Spleen (tissue), 11 donors: ENCODE measurements around the gene SACM1L. TPM values are rescaled to one million over a fixed set of nuclear protein-coding genes. Genes with fewer than 3 reads are reported as not detected.

Experiments used
- DNase-seq: peaks from one replicate; pipeline ENCODE4 v3.0.0-alpha.2; 2020
- H3K27ac ChIP-seq, 8 donors: fragments of 200-600 bp; sonication (generic) in 7 of 8; 1 replicate in 4 of 8; 2 replicates in 4 of 8; pipeline versions ENCODE4 v1.5.0 to v1.8.0; 2016 to 2021; ENCODE audit warnings: inconsistent platforms in 4 of 8, mild to moderate bottlenecking in 4 of 8, moderate library complexity in 1 of 8
- H3K27me3 ChIP-seq, 7 donors: fragments of 200-600 bp; sonication (generic) in 6 of 7; replicated peaks in 1 of 7; 1 replicate in 4 of 7; 2 replicates in 3 of 7; pipeline versions ENCODE4 v1.5.0 to v1.8.0; 2016 to 2021; ENCODE audit warnings: inconsistent platforms in 3 of 7, mild to moderate bottlenecking in 1 of 7
- H3K36me3 ChIP-seq, 6 donors: fragments of 200-600 bp; sonication (generic) in 5 of 6; 1 replicate in 4 of 6; 2 replicates in 2 of 6; pipeline versions ENCODE4 v1.5.0 to v1.8.0; 2016 to 2021; ENCODE audit warnings: inconsistent platforms in 2 of 6
- H3K4me1 ChIP-seq, 6 donors: fragments of 200-600 bp; sonication (generic) in 5 of 6; 1 replicate in 3 of 6; 2 replicates in 3 of 6; pipeline versions ENCODE4 v1.5.0 to v1.8.0; 2016 to 2021; ENCODE audit warnings: inconsistent platforms in 3 of 6
- H3K4me3 ChIP-seq, 8 donors: fragments of 200-600 bp; sonication (generic) in 7 of 8; 1 replicate in 4 of 8; 2 replicates in 4 of 8; pipeline versions ENCODE4 v1.5.0 to v1.8.0; 2016 to 2021; ENCODE audit warnings: inconsistent platforms in 4 of 8, mild to moderate bottlenecking in 4 of 8, moderate library complexity in 2 of 8
- H3K9me3 ChIP-seq, 8 donors: fragments of 200-600 bp; sonication (generic) in 7 of 8; 1 replicate in 4 of 8; 2 replicates in 4 of 8; pipeline versions ENCODE4 v1.5.0 to v1.8.0; 2016 to 2021; ENCODE audit warnings: inconsistent platforms in 4 of 8
- POLR2A ChIP-seq, 3 donors: fragments of 450-650 bp; IDR thresholded peaks; one replicate each; pipeline ENCODE4 v1.5.1; 2017; ENCODE audit warnings: antibody characterized with exemption in 3 of 3, mild to moderate bottlenecking in 1 of 3
- POLR2AphosphoS5 ChIP-seq, 3 donors: sonication (generic); formaldehyde crosslinking; IDR thresholded peaks; one replicate each; pipeline ENCODE4 v1.5.1; 2017; ENCODE audit warnings: antibody characterized with exemption in 3 of 3
- WGBS, 5 donors: extraction: QIAGEN DNeasy Blood & Tissue Kit in 3 of 5; methylation state at CpG; one replicate each; pipeline versions ENCODE4 v1.1.5 to v1.1.7; 2013 to 2018; 5-methylcytosine and 5-hydroxymethylcytosine counted together
- intact Hi-C: fragments of 100-400 bp; cut with DNase I; formaldehyde crosslinking; loops from one replicate; pipeline ENCODE4 v1.15.0; 2023; ENCODE audit warnings: low total_unique reads
- polyA plus RNA-seq, 3 donors: library from polyadenylated mRNA; stranded (reverse); fragments of 200-250 nt; gene quantifications; one replicate each; pipeline ENCODE4 v1.2.1, GENCODE V29; 2013
- total RNA-seq, 7 donors: library from RNA; depleted of rRNA in 3 of 7; stranded (reverse); fragments of >200 nt in 3 of 7; fragmentation: NEBNext Ultra II Directional in 4 of 7; extraction: Animal tissue kit (Norgen Biotek cat#: 25700) in 4 of 7; gene quantifications; one replicate each; pipeline versions ENCODE4 v1.1.0 to v1.2.1, GENCODE V29; 2016 to 2021
- TF ChIP-seq, protein P1 (sequence below), 11 experiments: fragments of 200-600 bp in 7 of 11; fragments of 450-650 bp in 4 of 11; sonication (generic) in 4 of 11; IDR thresholded peaks in 8 of 11; conservative IDR thresholded peaks in 3 of 11; 1 replicate in 7 of 11; 2 replicates in 4 of 11; pipeline versions ENCODE4 v1.4.0 to v1.8.0; 2016 to 2021; ENCODE audit warnings: antibody characterized with exemption in 11 of 11, inconsistent platforms in 4 of 11, mild to moderate bottlenecking in 1 of 11
- donor health status: healthy with polysubstance abuse.
- donor health status: DM: no; HTN: no; CAD: no; lungs with moderate emphysema.
- donor health status: DM: no; HTN: no; CAD: no.
- donor health status: Bipolar disorder and iron deficiency.
- donor health status: healthy.
- donor health status: DM: no; HTN: no; CAD: no.
- donor health status: DM: yes; HTN: yes; CAD: no.

Gene SACM1L
- total and polyA plus RNA-seq, 10 donors, result 21.0 to 93.7 (median 57.2) TPM

DNA sequence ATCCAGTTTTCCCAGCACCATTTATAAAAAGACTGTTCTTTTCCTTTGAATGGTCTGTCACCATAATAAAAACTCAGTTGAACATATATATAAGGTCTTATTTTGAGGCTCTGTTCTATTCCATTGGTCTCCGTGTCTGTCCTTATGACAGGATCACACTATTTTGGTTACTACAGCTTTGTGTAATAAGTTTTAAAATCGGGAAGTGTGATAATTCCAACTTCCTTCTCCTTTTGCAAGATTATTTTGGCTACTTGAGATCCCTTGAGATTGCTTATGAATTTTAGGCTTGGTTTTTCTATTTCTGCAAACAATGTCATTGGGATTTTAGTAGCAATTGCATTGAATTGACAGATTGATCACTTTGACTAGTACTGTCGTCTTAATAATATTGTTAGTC is 35.7 kb downstream of the SACM1L start:
- Histone ChIP-seq H3K4me1 (peaks cover 0 to 30% (median 4%) of the 10 kb centered on the region in 6 donors), H3K4me3 (no peak overlapping the region), H3K36me3 (peaks cover 0 to 87% (median 36%) of the 10 kb centered on the region in 6 donors), H3K9me3 (no peaks in the 10 kb centered on the region), H3K27ac (peak overlapping the region in 1 of 8 donors; percentile 3), H3K27me3 (no peaks in the 10 kb centered on the region)
- intact Hi-C loops, result no loop called here
- 58 to 77% (median 76%) methylated on average over 3 of the region's 3 CpGs for WGBS, 5 donors
- TF ChIP-seq POLR2AphosphoS5 (IDR thresholded peaks at IDR 0.05) (no peak), POLR2A (IDR thresholded peaks at IDR 0.05) (no peak)
- TF ChIP-seq, protein P1, sequence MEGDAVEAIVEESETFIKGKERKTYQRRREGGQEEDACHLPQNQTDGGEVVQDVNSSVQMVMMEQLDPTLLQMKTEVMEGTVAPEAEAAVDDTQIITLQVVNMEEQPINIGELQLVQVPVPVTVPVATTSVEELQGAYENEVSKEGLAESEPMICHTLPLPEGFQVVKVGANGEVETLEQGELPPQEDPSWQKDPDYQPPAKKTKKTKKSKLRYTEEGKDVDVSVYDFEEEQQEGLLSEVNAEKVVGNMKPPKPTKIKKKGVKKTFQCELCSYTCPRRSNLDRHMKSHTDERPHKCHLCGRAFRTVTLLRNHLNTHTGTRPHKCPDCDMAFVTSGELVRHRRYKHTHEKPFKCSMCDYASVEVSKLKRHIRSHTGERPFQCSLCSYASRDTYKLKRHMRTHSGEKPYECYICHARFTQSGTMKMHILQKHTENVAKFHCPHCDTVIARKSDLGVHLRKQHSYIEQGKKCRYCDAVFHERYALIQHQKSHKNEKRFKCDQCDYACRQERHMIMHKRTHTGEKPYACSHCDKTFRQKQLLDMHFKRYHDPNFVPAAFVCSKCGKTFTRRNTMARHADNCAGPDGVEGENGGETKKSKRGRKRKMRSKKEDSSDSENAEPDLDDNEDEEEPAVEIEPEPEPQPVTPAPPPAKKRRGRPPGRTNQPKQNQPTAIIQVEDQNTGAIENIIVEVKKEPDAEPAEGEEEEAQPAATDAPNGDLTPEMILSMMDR (IDR thresholded peaks at IDR 0.05 in 8 of 11, conservative IDR thresholded peaks at IDR 0.05 in 3 of 11), result no peak
- DNase-seq, result no peak

DNA sequence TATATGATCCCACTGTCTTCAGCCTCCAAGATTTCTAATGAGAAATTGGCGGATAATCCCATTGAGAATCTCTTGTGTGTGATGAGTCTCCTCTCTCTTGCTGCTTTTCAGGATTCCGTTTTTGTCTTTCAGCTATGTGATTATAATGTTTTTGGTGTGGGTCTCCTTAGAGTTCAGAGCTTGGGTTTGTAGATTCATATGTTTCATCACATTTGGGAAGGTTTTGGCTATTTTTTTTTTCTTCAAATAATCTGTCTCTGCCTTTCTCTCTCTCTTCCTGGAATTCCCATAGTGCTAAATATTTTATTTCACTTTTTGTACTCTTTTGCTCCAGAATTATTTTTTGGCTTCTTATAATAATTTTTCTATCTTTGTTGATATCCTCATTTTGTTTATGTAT is 40.4 kb downstream of the SACM1L start:
- no peak for TF ChIP-seq POLR2A (IDR thresholded peaks at IDR 0.05)
- TF ChIP-seq POLR2AphosphoS5 (IDR thresholded peaks at IDR 0.05), result no peak
- TF ChIP-seq, protein P1 (IDR thresholded peaks at IDR 0.05 in 8 of 11, conservative IDR thresholded peaks at IDR 0.05 in 3 of 11), result no peak
- H3K36me3 ChIP-seq, result peaks cover 0 to 90% (median 58%) of the 10 kb centered on the region in 6 donors
- H3K27ac ChIP-seq, result no peak overlapping the region
- WGBS, 5 donors, result 78 to 98% (median 96%) methylated on average over 2 of the region's 2 CpGs
- H3K9me3 ChIP-seq, result no peaks in the 10 kb centered on the region
- no peaks in the 10 kb centered on the region for H3K27me3 ChIP-seq
- intact Hi-C loops, result no loop called here
- H3K4me1 ChIP-seq, result peaks cover 0 to 33% (median 3%) of the 10 kb centered on the region in 6 donors
- no peak for DNase-seq
- H3K4me3 ChIP-seq, result no peak overlapping the region

DNA sequence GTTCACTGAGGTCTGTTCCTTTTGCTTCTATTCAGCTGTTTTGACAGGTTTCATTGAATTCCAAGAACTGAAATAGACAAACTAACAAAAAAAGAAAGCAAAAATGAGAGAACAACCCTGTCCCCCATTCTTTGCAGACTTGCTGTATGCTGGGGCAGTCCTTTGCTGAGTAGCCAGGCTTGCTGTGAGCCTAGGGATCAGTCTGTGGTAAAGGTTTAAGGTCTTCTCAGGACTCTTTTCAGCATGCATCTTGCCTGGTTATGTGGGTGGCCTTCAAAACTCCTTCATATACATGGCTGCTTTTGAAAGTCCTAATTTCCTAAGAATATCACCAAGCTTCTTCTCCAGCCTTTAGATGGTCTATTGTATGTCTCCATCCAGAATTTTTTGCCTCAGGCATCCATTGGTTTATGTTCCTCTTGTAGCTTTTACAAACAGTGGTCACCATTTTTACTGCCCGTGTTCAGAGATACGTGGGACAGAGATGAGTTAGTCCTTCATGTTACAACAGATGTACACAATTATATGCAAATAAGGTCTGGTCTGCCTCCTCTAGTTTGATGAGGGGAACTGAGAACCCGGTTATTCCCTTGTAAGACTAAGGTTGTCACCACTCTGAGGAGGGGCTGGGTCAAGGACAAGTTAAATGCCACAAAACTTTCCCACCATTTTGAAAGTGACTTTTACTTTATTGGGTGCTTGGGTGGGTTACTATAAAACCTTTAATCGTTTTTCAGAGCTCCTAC is 41.4 kb downstream of the SACM1L start:
- H3K4me1 ChIP-seq, result peaks cover 0 to 24% (median 0%) of the 10 kb centered on the region in 6 donors
- 71 to 84% (median 74%) methylated on average over 4 of the region's 4 CpGs for WGBS, 5 donors
- TF ChIP-seq POLR2AphosphoS5 (IDR thresholded peaks at IDR 0.05) (no peak), POLR2A (IDR thresholded peaks at IDR 0.05) (no peak)
- TF ChIP-seq, protein P1 (IDR thresholded peaks at IDR 0.05 in 8 of 11, conservative IDR thresholded peaks at IDR 0.05 in 3 of 11), result no peak
- H3K9me3 ChIP-seq, result no peaks in the 10 kb centered on the region
- intact Hi-C loops, result no loop called here
- DNase-seq, result no peak
- peaks cover 2 to 91% (median 64%) of the 10 kb centered on the region in 6 donors for H3K36me3 ChIP-seq
- H3K27ac ChIP-seq, result no peak overlapping the region
- no peak overlapping the region for H3K4me3 ChIP-seq
- H3K27me3 ChIP-seq, result no peaks in the 10 kb centered on the region

DNA sequence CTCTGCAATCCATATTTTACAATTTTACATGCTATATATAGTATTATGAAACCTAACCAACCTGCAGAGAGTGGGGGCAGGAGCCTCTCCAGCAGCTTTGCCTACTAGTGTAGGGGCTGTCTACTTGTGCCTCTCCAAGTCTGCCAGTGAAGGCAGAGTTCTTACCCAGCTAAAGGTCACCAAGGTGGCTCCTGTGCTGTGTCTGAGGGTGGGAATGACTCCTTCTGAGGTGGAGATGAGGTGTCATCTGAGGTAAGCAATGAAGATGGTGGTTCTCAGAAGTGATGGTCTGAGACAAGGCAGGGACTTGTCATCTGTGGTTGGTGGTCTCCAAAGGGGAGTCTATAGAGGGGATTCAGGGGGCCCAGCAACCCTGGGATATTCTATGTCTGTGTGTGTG is 47.5 kb downstream of the SACM1L start:
- TF ChIP-seq, protein P1 (IDR thresholded peaks at IDR 0.05 in 8 of 11, conservative IDR thresholded peaks at IDR 0.05 in 3 of 11), result no peak
- no peak for TF ChIP-seq POLR2AphosphoS5 (IDR thresholded peaks at IDR 0.05)
- TF ChIP-seq POLR2A (IDR thresholded peaks at IDR 0.05), result no peak
- Histone ChIP-seq H3K27me3 (no peaks in the 10 kb centered on the region), H3K4me1 (peaks cover 0 to 16% (median 8%) of the 10 kb centered on the region in 6 donors), H3K36me3 (peaks cover 12 to 100% (median 88%) of the 10 kb centered on the region in 6 donors), H3K4me3 (no peak overlapping the region), H3K9me3 (no peaks in the 10 kb centered on the region), H3K27ac (no peak overlapping the region)
- no peak for DNase-seq
- intact Hi-C loops, result no loop called here
